ENCODE measurements around the gene DSE.

The DSE gene

DNA sequence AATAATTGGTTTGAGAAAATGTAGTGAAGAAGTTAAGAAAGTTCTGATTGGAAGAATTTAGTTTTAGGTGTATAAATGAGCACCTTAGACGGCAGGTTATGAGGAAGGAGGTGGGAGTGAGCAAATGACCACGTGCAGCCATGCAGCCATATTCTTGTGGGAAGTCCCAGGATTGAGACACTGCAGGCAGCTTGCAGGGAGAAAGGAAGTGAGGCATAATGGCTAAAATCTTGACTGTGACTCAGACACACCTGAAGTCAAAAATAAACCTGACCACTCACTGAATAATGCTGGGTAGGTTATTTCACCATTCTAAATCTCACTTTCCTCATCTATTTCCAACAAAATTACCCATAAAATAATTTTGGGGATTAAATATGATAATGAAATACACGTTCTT, 16.6 kb downstream of the DSE start:
- Mint-ChIP-seq H3K4me1 (ENCODE audit: low read depth) (peaks cover 14% of the 10 kb centered on the region), H3K9me3 (no peaks in the 10 kb centered on the region), H3K36me3 (ENCODE audit: low read depth) (peaks cover 1% of the 10 kb centered on the region), H3K27ac (no peak overlapping the region), H3K4me3 (no peak overlapping the region), H3K27me3 (ENCODE audit: low read depth) (peaks cover 19% of the 10 kb centered on the region)

DNA sequence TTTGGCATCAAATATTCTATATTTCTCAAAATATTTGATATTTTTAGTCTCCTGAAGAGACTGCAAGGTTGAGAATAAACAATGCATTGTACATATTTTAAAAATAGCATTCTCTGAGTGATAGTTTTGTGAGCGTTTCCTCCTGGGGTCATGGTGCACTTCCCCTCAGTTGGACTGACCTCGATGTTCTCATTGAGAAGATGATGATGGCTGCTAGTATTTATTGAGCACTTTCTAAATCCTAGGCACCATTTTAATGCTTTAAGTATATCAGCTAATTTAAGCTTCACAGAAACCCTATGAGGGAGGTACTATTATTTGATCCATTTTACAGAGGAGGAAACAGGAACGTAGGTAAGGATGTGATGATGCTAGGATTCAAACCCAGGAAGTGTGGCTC, 18.2 kb downstream of the DSE start:
- Mint-ChIP-seq H3K4me3 (no peak overlapping the region), H3K27ac (no peak overlapping the region), H3K4me1 (ENCODE audit: low read depth) (peaks cover 29% of the 10 kb centered on the region), H3K36me3 (ENCODE audit: low read depth) (peaks cover 3% of the 10 kb centered on the region), H3K27me3 (ENCODE audit: low read depth) (peaks cover 11% of the 10 kb centered on the region), H3K9me3 (no peaks in the 10 kb centered on the region)

DNA sequence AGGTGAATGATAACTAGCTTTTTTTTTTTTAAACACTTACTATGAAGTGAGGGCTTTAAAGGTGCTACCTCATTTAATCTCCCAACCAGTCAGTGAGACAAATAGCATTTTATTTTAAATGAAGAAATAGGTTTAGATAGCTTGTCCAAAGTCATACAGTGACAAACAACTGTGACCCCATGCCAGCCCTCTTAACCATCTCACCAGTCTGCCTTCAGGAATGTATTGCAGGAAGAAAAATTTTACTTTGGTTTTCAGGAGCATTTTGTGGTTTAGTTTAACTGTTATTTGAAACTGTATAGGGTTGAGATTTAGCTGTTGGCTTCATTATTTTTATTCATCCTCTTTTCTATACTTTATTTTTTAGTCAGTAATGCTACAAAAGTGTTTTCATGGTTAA, 18.6 kb downstream of the DSE start:
- peaks cover 3% of the 10 kb centered on the region for H3K36me3 Mint-ChIP-seq (ENCODE audit: low read depth)
- peaks cover 29% of the 10 kb centered on the region for H3K4me1 Mint-ChIP-seq (ENCODE audit: low read depth)
- H3K27ac Mint-ChIP-seq = no peak overlapping the region

DNA sequence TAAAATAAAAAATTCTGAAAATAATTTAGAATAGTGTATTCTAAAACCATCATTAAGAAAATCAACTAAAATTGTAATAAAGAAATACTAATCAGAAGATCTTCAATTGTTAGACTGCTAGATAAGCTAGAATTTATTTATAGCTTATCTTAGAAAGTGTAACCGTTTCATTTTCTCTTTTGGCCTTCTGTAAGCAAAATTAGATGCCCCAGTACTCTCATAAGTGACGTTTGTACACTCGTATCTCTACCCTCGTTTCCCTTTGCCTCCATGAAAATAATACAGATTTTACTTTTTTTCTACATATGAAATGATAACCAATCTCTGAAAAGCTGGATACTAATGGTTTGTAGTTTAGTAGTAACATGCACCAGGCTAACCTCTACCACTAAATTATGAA, 19.8 kb downstream of the DSE start:
- Mint-ChIP-seq H3K9me3 (no peaks in the 10 kb centered on the region), H3K4me1 (ENCODE audit: low read depth) (peaks cover 31% of the 10 kb centered on the region), H3K36me3 (ENCODE audit: low read depth) (peaks cover 3% of the 10 kb centered on the region), H3K27ac (no peak overlapping the region), H3K27me3 (ENCODE audit: low read depth) (no peaks in the 10 kb centered on the region), H3K4me3 (no peak overlapping the region)

More for the DNA sequence above, 18.6 kb downstream of the DSE start:
- peaks cover 8% of the 10 kb centered on the region for H3K27me3 Mint-ChIP-seq (ENCODE audit: low read depth)
- H3K9me3 Mint-ChIP-seq = no peaks in the 10 kb centered on the region
- no peak overlapping the region for H3K4me3 Mint-ChIP-seq

DNA sequence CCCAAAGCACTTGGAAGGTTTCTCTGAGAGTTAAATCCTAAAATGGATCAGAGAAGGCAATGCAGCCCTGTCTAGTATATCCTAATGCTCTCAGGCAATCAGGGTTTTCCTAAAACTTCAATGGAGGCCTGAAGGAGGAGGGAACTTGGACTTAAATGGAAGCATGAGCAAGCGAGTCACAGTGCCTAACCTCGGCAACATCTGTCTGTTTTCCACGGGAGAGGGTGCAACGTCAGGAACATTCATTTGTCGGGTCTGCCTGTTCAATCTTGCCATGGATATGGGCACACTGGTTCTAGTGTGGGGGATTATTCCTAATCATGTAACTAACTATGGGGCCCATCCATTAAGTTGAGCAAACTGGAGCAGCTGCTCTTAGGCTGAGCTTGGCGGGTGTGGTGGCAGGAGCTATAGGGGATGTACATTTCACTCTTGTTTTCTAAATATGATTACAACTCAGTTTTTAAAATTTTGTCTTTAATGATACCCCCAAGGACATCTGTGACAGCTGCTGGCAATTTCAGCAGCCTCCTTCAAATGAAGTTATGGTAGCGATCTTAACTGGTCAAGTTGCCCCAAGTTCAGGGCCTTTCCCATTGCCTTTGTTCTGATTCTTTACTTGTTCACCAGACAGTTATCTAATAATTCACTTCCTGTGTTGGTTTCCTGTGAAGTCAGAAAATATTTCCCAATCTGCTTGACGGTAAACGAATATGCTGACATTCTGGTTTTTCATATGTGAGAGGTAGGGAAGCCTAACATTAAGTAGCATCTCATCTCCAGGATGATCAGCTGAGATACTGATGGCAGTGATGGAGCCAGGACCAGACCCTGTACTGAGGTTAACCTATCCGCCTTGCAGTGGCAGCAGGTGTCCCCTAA, 21.6 kb downstream of the DSE start:
- no peaks in the 10 kb centered on the region for H3K27me3 Mint-ChIP-seq (ENCODE audit: low read depth)
- peak overlapping the region; percentile 14 for H3K27ac Mint-ChIP-seq
- H3K4me3 Mint-ChIP-seq = peak overlapping the region; percentile 2
- peaks cover 3% of the 10 kb centered on the region for H3K36me3 Mint-ChIP-seq (ENCODE audit: low read depth)
- peaks cover 26% of the 10 kb centered on the region for H3K4me1 Mint-ChIP-seq (ENCODE audit: low read depth)
- no peaks in the 10 kb centered on the region for H3K9me3 Mint-ChIP-seq

DNA sequence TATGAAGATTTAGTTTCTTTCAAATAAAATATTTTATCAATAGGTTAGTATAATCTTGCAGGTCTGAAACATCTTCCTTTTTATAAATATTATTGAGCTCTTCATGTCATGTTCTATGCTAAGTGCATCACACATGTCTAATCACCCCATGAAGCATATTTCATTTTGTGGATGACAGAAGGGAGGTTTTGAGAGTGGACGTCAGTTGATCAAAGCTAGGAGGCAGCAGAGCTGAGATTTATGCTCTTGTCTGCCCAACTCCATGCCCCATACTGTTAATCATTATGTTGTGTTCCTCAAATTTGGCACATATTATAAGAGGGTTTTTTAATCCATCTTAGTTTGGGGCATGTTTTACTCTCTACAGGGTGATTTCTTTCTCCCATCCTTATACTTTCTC, 22.7 kb downstream of the DSE start:
- Mint-ChIP-seq H3K4me1 (ENCODE audit: low read depth) (peaks cover 21% of the 10 kb centered on the region), H3K4me3 (no peak overlapping the region), H3K27ac (no peak overlapping the region), H3K9me3 (no peaks in the 10 kb centered on the region), H3K27me3 (ENCODE audit: low read depth) (no peaks in the 10 kb centered on the region), H3K36me3 (ENCODE audit: low read depth) (peaks cover 1% of the 10 kb centered on the region)

DNA sequence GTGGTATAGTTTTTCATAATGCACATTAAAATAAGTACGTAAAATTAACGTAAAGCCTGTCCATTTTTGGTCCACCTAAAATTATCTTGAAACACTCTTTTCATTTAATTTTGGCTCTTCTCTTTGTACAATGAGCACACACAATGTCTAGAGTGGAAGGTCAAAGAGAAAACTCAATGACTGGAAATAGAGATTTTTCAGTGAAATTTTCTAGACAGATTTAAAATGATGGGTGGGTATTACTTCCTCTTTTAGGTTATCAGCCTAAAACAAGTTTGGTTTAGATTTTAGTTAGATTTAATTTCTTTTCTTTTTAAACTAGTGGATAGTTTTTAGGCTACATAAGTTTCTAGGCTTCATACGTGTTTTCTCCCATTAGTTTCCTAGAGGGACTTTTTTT, 24.9 kb downstream of the DSE start:
- H3K36me3 Mint-ChIP-seq (ENCODE audit: low read depth) = peaks cover 1% of the 10 kb centered on the region
- no peak overlapping the region for H3K4me3 Mint-ChIP-seq
- H3K27ac Mint-ChIP-seq = no peak overlapping the region
- H3K27me3 Mint-ChIP-seq (ENCODE audit: low read depth) = no peaks in the 10 kb centered on the region
- peaks cover 21% of the 10 kb centered on the region for H3K4me1 Mint-ChIP-seq (ENCODE audit: low read depth)
- no peaks in the 10 kb centered on the region for H3K9me3 Mint-ChIP-seq

DNA sequence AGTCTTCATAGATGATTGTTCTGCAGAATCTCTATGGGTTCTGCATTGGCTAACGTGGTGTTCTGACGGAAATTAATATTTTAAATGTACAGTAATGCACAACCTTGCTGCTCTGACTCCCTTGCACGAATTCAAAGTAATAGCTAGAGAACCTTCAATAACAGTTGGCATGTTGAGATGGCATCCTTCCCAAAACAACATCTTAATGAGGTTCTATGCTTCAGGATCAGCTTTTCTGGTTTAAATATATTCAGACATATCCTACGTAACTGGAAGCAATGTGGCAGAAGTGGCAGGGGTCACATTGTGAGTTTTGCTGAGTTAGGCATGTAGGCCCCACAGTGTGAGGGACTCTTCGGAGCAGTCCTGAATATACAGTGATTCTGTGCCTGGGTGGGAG, 25.7 kb downstream of the DSE start:
- Mint-ChIP-seq H3K36me3 (ENCODE audit: low read depth) (peaks cover 1% of the 10 kb centered on the region), H3K4me3 (no peak overlapping the region), H3K27ac (no peak overlapping the region), H3K4me1 (ENCODE audit: low read depth) (peaks cover 21% of the 10 kb centered on the region), H3K9me3 (no peaks in the 10 kb centered on the region), H3K27me3 (ENCODE audit: low read depth) (no peaks in the 10 kb centered on the region)

DNA sequence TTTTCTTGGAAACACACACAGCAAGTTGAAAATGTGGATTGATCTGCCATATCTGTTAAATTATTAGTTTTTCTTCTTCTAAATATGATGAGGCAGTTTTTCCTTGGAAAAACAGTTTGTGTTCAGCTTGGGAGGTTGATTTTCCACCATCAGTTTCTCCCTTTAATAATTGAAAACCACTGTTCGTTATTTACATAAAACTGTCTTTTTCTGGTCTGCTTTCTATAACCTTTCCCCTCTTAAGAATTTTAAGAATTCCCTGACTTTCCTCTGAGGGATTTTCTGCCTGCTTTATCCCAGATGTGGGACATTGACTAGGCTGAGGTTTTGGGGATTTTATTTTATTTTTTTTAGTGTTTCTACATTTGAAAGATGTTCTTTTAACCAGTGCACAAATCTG, 27.2 kb downstream of the DSE start:
- no peaks in the 10 kb centered on the region for H3K27me3 Mint-ChIP-seq (ENCODE audit: low read depth)

DNA sequence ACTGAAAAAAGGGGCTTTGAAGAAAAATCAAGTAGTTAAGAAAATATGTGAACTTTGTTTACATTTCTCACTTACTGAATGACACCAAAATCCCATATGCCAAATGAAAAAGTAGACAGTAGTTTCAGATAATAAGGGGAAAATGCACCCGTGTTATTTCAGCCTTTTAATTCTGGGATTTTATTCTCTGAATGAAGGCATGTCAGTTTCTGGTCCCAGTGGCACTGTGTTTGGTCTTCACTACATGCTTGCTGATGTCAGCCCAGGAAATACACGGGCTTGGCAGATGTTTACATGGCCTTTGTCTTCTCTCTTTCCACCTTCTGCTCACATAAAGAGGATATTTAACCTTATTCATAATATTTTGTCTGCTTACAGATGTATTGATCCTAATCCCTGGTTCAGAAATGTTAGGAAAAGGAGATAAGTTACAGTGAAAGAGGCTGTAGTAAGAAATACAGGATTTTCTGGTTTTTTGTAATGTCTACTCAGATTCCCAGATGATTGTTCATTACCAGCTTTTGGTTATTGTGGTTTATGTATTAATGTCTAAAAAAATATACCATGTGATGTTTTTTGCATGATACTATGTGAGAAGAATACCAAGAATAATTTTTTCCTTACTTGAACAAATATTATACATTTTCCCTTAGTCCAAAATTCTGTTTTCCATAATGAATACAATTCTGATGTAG, 27.7 kb downstream of the DSE start:
- H3K36me3 Mint-ChIP-seq (ENCODE audit: low read depth) = peaks cover under 1% of the 10 kb centered on the region
- H3K4me1 Mint-ChIP-seq (ENCODE audit: low read depth) = peaks cover 6% of the 10 kb centered on the region
- H3K27ac Mint-ChIP-seq = no peak overlapping the region
- no peak overlapping the region for H3K4me3 Mint-ChIP-seq
- no peaks in the 10 kb centered on the region for H3K27me3 Mint-ChIP-seq (ENCODE audit: low read depth)
- H3K9me3 Mint-ChIP-seq = no peaks in the 10 kb centered on the region

More for the DNA sequence above, 27.2 kb downstream of the DSE start:
- no peak overlapping the region for H3K4me3 Mint-ChIP-seq
- H3K9me3 Mint-ChIP-seq = no peaks in the 10 kb centered on the region
- H3K4me1 Mint-ChIP-seq (ENCODE audit: low read depth) = peaks cover 11% of the 10 kb centered on the region
- peaks cover 1% of the 10 kb centered on the region for H3K36me3 Mint-ChIP-seq (ENCODE audit: low read depth)
- no peak overlapping the region for H3K27ac Mint-ChIP-seq

DNA sequence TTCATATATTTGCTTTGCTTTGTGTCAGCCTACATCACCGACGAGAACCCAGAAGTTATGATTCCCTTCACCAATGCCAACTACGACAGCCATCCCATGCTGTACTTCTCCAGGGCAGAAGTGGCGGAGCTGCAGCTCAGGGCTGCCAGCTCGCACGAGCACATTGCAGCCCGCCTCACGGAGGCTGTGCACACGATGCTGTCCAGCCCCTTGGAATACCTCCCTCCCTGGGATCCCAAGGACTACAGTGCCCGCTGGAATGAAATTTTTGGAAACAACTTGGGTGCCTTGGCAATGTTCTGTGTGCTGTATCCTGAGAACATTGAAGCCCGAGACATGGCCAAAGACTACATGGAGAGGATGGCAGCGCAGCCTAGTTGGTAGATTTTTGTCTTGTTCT, 28.5 kb downstream of the DSE start:
- Mint-ChIP-seq H3K4me3 (no peak overlapping the region), H3K36me3 (ENCODE audit: low read depth) (no peaks in the 10 kb centered on the region), H3K27me3 (ENCODE audit: low read depth) (no peaks in the 10 kb centered on the region), H3K4me1 (ENCODE audit: low read depth) (peaks cover 2% of the 10 kb centered on the region), H3K9me3 (no peaks in the 10 kb centered on the region), H3K27ac (no peak overlapping the region)

DNA sequence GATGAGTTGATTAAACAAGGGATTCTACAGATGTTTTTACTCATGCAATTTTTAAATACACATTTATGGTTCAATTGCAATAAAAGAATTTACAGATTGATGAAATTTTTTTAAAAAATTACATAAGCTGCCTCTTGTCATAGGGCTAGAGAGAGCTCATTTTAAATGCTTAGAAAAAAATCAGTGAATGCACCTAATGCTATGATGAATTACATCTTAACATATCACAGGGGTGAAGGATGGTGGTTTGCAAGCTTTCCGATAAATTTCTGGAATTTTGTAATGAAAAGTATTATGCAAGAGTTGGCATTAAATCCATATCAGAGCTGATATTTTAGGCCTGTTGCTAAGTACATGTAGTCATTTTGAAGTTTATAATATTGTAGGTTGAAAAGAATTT, 29.6 kb downstream of the DSE start:
- no peaks in the 10 kb centered on the region for H3K9me3 Mint-ChIP-seq
- H3K4me3 Mint-ChIP-seq = no peak overlapping the region
- no peaks in the 10 kb centered on the region for H3K36me3 Mint-ChIP-seq (ENCODE audit: low read depth)
- peaks cover 3% of the 10 kb centered on the region for H3K27me3 Mint-ChIP-seq (ENCODE audit: low read depth)
- no peaks in the 10 kb centered on the region for H3K4me1 Mint-ChIP-seq (ENCODE audit: low read depth)
- no peak overlapping the region for H3K27ac Mint-ChIP-seq

DNA sequence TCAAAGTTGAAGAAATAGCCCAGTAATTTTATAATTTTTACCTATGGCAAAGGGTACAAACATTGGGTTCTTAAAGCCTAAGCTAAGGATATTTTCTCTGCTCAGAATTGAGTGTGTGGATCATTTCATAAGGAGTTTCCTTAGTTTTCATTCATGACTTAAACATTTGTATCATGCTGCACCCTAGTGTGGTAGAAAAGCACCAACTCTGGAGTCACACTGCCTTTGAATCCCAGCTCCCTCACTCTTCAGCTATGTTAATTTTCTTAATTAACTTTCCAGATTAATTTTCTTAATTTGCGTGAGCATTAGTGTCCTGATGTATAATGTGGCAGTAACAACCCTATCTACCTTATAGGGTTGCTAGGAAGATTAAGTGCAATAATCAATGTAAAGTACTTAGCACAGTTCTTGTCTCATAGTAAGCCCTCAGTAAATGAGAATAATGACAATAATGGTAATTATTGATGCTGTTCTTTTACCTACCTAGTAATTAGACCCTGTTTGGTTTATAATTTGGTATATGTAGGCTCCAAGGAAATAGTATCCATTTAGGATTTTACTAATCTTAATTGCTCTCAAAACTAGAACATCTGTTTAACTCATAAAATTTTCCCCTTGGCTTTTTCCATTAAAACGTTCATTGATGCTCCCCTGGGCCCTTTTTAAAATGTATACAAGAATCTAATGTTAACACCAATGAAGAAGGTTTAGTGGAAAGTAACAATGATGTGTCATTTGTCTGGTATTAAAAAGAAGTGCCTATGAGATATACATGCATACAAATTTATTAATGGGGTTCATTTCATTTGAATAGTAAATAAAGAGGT, 31.6 kb downstream of the DSE start:
- H3K9me3 Mint-ChIP-seq = no peaks in the 10 kb centered on the region
- H3K27me3 Mint-ChIP-seq (ENCODE audit: low read depth) = peaks cover 13% of the 10 kb centered on the region
- peaks cover 2% of the 10 kb centered on the region for H3K4me1 Mint-ChIP-seq (ENCODE audit: low read depth)
- H3K4me3 Mint-ChIP-seq = no peak overlapping the region
- H3K36me3 Mint-ChIP-seq (ENCODE audit: low read depth) = no peaks in the 10 kb centered on the region
- no peak overlapping the region for H3K27ac Mint-ChIP-seq

DNA sequence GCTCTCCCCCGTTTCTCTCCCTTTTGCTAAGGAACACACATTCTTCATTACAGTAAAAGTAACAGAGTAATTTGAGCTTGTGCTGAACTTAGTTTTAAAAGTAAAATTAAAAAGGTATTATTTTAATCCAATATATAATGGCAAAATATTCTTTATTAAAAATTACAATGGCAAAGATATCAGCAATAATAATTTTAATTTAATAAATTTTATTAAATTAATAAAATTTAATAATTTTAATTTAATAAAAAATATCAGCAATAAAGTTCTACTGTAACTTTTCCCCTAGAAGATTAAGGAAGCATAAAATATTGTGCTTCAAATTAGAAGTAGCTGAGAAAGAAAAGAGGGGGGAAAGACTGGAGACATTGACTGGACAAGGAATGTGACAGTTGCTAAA, 32.5 kb downstream of the DSE start:
- Mint-ChIP-seq H3K36me3 (ENCODE audit: low read depth) (no peaks in the 10 kb centered on the region), H3K27me3 (ENCODE audit: low read depth) (peaks cover 13% of the 10 kb centered on the region), H3K9me3 (no peaks in the 10 kb centered on the region), H3K4me3 (no peak overlapping the region), H3K27ac (no peak overlapping the region), H3K4me1 (ENCODE audit: low read depth) (peaks cover 2% of the 10 kb centered on the region)

Measured in T-helper 1 cell treated with Interleukin-12 subunit alpha and Interleukin-12 subunit beta and Interleukin-4 antibody, amounts not matched to agents 30 μg/mL and 1 μg/mL, for 36 hours (primary cell).